NAMALWA (cell line): ENCODE results near the gene RIPPLY3.

Experiments used
- DNase-seq: peaks from one replicate; pipeline ENCODE4 v3.0.0-alpha.2; 2015; ENCODE audit warnings: low spot score

Gene RIPPLY3

GRCh38 chr21:37061926-37062592 lies 55.6 kb downstream of the RIPPLY3 start:
- no peak for DNase-seq

GRCh38 chr21:37062593-37062935 lies 56.1 kb downstream of the RIPPLY3 start:
- DNase-seq = no peak

- DNase-seq = no peak
Measured at GRCh38 chr21:37063433-37063832, 56.9 kb downstream of the RIPPLY3 start.

GRCh38 chr21:37064841-37065240 lies 58.3 kb downstream of the RIPPLY3 start:
- DNase-seq = no peak

GRCh38 chr21:37065561-37066177 lies 59.2 kb downstream of the RIPPLY3 start:
- no peak for DNase-seq
